Liver (tissue), 3 donors: ENCODE results near the gene CLTA.
"Not testable (repeated sequence)": the region's sequence is repeated elsewhere in the genome, so short reads cannot be mapped to it uniquely, and the experiment has no call there.

ENCODE experiments used
- CTCF ChIP-seq: fragments of 150-350 bp; IDR thresholded peaks from 2 replicates; pipeline ENCODE4 v1.5.1; 2017; ENCODE audit warnings: improper control_type of control experiment, low read depth, low read length; ENCODE audit not compliant: missing input control
- FOXA1 ChIP-seq: IDR thresholded peaks from 2 replicates; pipeline ENCODE4 v1.6.1; 2016; ENCODE audit warnings: antibody characterized with exemption
- GABPA ChIP-seq, 2 donors: IDR thresholded peaks in 1 of 2; conservative IDR thresholded peaks in 1 of 2; 2 replicates each; pipeline ENCODE4 v1.6.1; 2016; ENCODE audit warnings: antibody characterized with exemption in 2 of 2, mild to moderate bottlenecking in 1 of 2, moderate library complexity in 1 of 2
- HNF4A ChIP-seq, 2 donors: conservative IDR thresholded peaks; 2 replicates each; pipeline ENCODE4 v1.6.1; 2016; ENCODE audit warnings: antibody characterized with exemption in 2 of 2, mild to moderate bottlenecking in 2 of 2
- JUND ChIP-seq, 2 donors: IDR thresholded peaks; 2 replicates each; pipeline ENCODE4 v1.6.1; 2016; ENCODE audit warnings: antibody characterized with exemption in 2 of 2
- MAX ChIP-seq: IDR thresholded peaks from 2 replicates; pipeline ENCODE4 v1.6.1; 2016; ENCODE audit warnings: antibody characterized with exemption
- RAD21 ChIP-seq, 2 donors: IDR thresholded peaks; 2 replicates each; pipeline ENCODE4 v1.6.1; 2016; ENCODE audit warnings: antibody characterized with exemption in 2 of 2, mild to moderate bottlenecking in 2 of 2
- SP1 ChIP-seq: IDR thresholded peaks from 2 replicates; pipeline ENCODE4 v1.6.1; 2018; ENCODE audit warnings: antibody characterized with exemption, mild to moderate bottlenecking
- YY1 ChIP-seq: IDR thresholded peaks from 2 replicates; pipeline ENCODE4 v1.6.1; 2016; ENCODE audit warnings: antibody characterized with exemption, mild to moderate bottlenecking
- ZBTB33 ChIP-seq: IDR thresholded peaks from 2 replicates; pipeline ENCODE4 v1.6.1; 2016; ENCODE audit warnings: antibody characterized with exemption
- donor health status: healthy.
- donor health status: healthy.

- TF ChIP-seq FOXA1; YY1; RAD21 (IDR thresholded peaks at IDR 0.05); SP1; HNF4A (conservative IDR thresholded peaks at IDR 0.05); CTCF; ZBTB33; GABPA (IDR thresholded peaks at IDR 0.05 in 1 of 2, conservative IDR thresholded peaks at IDR 0.05 in 1 of 2); MAX; JUND (IDR thresholded peaks at IDR 0.05): not testable (repeated sequence)
These were observed 49.0 kb downstream of the CLTA start for GRCh38 chr9:36239675-36240074.
